HG02884 (cell line): ENCODE measurements around the gene IL12RB1.
A peak's percentile ranks its signal among the peaks of the same experiment; 100 is the strongest.
"Not testable (repeated sequence)": the region's sequence is repeated elsewhere in the genome, so short reads cannot be mapped to it uniquely, and the experiment has no call there.

ENCODE experiments used
- ATAC-seq: cut with Tn5 transposase; IDR thresholded peaks from one replicate; pipeline ENCODE4 v1.9.1; 2021; ENCODE audit warnings: mild to moderate bottlenecking, moderate library complexity; ENCODE audit not compliant: unreplicated experiment

The IL12RB1 gene

GRCh38 chr19:18112989-18113478 is 26.3 kb upstream of the IL12RB1 start:
- no peak for ATAC-seq

- ATAC-seq: no peak
Observed at GRCh38 chr19:18110609-18111232, 24.0 kb upstream of the IL12RB1 start.

- no peak for ATAC-seq
Observed at GRCh38 chr19:18109733-18110608, 23.2 kb upstream of the IL12RB1 start.

DNA sequence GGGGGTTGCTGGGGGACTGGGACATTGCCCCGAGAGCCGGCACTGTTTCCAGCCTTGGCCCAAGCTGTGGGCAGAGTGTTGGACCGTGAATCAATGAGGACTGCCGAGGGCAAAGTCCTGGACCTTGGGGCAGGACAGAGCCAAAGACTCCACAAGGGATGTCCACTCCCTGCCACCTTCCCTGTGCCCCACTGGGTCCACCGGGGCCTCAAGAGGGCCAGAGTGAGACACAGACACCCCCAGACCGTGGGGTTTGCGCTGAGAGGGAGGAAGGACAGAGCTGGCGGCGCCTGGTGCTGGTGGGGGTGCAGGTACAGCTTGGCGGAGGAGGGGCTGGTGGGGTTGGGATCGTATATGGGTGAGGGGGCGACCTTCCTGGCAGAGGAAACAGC is 22.6 kb upstream of the IL12RB1 start:
- ATAC-seq: no peak

GRCh38 chr19:18108897-18109296 is 22.2 kb upstream of the IL12RB1 start:
- no peak for ATAC-seq

- ATAC-seq: no peak
Observed at GRCh38 chr19:18107235-18107634, 20.5 kb upstream of the IL12RB1 start.

GRCh38 chr19:18105259-18105658 is 18.5 kb upstream of the IL12RB1 start:
- ATAC-seq: not testable (repeated sequence)

DNA sequence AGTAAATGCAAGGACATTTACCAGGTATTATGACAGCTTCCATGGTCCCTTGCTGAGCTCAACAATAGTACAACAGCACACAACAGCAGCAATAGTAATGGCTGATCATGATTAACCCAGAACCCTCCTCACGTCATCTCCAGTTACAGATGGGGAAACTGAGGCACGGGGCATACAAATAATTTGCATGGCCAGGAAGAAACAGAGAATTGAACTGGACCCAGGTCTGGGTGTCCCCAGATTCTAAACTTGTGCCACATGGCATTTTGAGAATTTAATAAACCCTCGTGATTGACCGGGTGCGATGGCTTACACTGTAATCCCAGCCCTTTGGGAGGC is 18.0 kb upstream of the IL12RB1 start:
- ATAC-seq: no peak

GRCh38 chr19:18102916-18103542 is 16.3 kb upstream of the IL12RB1 start:
- no peak for ATAC-seq

DNA sequence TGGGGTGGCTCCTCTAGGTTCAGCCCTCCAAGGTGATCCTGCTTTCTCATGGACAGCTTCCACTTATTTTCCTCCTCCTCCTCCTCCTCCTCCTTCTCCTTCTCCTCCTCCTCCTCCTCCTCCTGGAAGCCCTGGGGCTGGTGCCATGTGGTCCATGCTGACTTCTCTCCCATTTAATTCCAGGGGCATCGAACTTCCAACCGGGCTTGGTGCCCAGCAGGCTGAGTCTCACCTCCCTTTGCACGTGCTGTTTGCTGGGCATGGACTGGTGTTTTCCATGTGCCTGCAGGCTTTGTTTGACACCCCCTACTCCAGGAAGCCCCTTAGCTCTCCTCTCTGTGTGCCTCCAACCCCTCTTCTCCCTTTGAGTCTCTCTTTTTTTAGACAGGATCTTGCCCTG is 14.5 kb upstream of the IL12RB1 start:
- ATAC-seq: no peak

DNA sequence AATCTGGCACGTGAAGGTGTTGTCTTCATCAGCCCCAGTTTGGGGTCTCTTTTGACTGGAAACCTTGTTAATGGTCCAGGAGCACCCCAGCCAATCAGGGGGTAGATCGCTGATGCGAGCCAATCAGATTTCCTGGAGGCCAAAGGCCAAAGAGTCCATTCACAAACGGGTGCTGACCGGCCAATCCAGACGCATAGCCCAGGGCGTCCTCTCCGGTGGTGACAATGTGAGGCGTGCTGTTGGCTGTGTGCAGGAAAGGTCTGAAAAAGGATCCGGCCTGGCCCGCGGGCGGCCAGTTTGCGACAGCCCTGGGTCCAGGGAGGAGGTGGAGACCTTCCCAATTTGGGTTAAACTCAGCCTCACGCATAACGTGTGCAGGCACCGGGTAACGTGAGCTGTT is 14.0 kb upstream of the IL12RB1 start:
- no peak for ATAC-seq

DNA sequence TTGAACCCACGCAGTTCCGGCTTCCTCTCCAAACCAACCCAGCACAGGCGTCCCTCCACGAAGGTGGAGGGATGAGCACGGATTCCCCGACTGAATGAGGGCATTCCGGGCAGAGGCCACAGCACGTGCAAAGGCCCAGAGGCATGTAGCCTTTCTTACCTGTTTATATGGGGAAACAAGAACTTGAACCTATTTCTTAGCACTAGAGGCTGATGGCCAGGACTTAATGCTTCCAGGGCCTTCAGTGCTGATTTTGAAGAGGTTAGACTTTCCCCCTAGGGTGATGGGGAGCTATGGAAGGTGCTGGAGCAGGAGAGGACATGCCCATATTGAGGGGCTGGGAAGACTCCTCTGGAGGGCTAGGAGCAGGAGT is 12.9 kb upstream of the IL12RB1 start:
- no peak for ATAC-seq

GRCh38 chr19:18098891-18099622 is 12.3 kb upstream of the IL12RB1 start:
- ATAC-seq: no peak

GRCh38 chr19:18097993-18098890 is 11.5 kb upstream of the IL12RB1 start:
- ATAC-seq: no peak

- ATAC-seq: peak; percentile 41
Observed at GRCh38 chr19:18097217-18097992, 10.7 kb upstream of the IL12RB1 start, which contains the start of gene MAST3. MAST3 (plus strand) TSS chr19:18097778; CDS start chr19:18097793, 15 bp downstream.

DNA sequence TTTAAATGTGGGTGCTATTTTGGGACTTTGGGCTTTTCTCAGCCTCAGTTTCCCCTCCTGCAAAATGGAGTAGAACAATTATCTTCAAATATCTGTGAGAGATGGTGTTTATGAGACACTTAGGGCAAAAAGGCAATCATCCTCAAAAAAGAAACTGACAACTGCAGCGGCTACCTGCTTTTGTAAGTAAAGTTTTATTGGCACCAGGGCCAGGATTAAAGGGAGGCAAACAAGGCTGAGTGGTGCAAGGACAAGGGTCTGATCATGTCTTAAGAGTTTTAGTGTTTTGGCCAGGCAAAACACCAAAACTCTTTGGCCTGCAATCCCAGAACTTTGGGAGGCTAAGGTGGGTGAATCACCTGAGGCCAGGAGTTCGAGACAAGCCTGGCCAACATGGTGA is 9.5 kb upstream of the IL12RB1 start:
- ATAC-seq: no peak

DNA sequence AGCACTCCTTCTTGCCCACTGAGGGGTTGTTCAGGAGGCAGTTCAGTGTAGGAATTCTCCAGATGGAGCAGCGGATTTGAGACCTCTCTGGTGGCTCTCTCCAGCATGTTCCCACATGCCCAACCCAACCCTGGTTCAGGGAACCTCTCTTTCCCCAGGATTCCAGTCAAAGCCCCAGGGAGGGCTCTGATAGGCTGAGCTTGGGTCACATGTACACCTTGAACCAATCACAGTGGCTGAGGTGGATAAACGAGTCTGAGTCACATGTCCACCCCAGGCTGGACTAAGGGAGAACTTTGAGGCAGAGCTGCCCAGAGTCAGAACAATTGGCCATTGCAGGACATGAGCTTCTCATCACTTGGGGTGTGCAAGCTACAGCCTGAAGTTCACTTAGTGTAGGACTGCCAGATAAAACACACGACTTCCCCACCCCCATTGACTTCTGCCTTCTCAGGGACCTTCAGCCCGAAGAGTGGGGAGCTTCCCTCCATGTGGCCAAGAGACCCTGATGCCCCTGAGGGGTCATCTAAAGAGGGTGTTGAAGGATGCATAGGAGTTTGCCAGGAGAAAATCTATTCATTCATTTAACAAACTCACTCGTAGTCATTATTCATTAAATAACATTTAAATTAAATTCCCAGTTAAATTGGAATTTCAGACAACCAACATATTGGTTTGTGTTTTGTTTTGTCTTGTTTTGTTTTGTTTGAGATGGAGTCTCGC is 6.9 kb upstream of the IL12RB1 start:
- ATAC-seq: no peak

- no peak for ATAC-seq
Observed at GRCh38 chr19:18091217-18091608, 4.5 kb upstream of the IL12RB1 start.
